Stimulated activated CD8-positive, alpha-beta memory T cell treated with anti-CD3 and anti-CD28 coated beads, Interleukin-15, amount 100 ng/mL, for 48 hours (primary cell): ENCODE data around the gene HCN4.
"Not testable (repeated sequence)": the region's sequence is repeated elsewhere in the genome, so short reads cannot be mapped to it uniquely, and the experiment has no call there.

ENCODE experiments used
- DNase-seq, 2 donors: peaks; one replicate each; pipeline ENCODE4 v3.0.0-alpha.2; 2020; ENCODE audit warnings: low read depth in 2 of 2

The HCN4 gene

DNA sequence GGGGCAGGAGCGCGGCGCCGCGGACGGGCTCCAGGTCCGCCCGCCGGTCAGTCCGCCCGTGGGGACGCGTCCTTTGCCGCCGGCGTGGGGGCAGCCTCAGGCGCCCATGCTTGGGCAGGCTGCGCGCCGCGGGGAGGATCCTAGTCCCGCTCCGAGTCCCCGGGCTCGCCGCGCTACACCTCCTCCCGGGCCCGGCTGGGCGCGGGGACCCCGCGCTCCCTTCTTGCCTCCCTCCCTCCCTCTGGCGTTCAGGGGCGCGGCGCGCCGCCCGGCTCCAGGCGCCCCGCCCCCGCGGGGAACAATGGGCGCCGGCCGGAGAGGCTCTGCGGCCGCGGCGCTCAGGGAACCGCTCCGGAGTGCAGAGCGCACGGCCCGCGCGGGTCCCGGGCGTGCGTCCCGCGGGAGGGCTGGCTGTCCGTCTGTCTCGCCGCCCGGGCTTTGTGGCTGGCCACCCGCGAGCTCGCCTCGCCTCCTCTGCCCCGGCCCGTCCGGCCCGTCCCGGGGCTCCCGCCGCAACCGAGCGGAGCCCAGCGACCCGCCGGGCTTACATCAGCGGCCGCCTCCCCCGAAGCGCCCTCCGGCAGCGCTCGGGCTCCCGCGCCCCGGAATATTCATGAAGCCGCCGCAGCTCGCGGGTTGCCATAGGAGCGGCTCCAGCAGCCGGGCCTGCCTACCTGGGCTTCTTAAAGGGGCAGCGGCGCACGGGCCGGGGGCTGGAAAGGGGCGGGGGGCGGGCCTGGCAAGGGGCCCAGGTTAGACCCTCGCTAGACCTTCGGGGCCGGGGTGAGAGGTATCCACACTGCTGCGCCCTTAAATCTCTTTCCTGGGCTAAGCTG is at the start of gene HCN4:
HCN4 (minus strand) TSS at position 658 of the 836 bp plus-strand sequence. CDS start 688 bp downstream, outside the sequence.
- DNase-seq = no peak

DNA sequence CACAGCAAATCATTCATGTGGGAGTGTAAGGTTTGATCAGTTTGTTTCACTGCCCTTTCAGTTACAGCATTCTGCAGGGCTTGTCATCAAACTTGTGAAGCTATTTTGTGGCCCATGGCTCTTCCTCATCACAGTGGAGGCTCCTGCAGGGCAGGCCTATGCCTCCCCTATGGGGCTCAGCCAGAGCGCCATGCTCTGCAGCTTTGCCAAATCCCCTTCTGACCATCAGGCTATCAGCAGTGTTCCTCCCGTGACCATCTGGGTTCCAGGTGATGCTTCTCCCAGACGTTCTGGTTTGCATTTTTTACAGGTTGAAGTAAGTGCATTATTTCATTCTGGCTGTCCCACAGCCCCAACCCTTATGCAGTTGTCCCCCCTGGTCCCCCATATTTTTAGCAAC is 46.1 kb upstream of the HCN4 start:
- DNase-seq = no peak

GRCh38 chr15:73403171-73403570 is 34.4 kb upstream of the HCN4 start:
- DNase-seq = no peak

- DNase-seq = not testable (repeated sequence)
Observed at GRCh38 chr15:73400222-73400621, 31.5 kb upstream of the HCN4 start.

GRCh38 chr15:73398861-73399260 is 30.1 kb upstream of the HCN4 start:
- DNase-seq = no peak

DNA sequence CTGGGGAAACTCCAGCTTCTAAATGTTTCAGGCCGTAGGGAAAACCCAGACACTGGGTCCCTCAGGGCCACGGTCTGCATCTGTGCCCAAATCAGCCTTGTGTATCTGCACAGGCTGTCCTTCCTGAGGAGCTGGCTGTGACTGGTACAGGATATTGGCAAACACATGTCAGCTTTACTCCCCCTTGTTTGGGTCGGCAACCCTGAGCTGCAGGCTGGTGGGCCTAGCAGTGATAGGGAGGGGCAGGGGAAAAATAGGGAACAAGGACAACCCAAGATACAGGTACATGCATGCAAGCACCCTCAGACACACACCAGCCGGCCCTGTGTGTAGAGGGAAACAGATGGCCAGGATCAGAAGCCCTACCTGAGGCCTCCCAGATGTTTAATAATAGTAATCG is 28.7 kb upstream of the HCN4 start:
- no peak for DNase-seq

DNA sequence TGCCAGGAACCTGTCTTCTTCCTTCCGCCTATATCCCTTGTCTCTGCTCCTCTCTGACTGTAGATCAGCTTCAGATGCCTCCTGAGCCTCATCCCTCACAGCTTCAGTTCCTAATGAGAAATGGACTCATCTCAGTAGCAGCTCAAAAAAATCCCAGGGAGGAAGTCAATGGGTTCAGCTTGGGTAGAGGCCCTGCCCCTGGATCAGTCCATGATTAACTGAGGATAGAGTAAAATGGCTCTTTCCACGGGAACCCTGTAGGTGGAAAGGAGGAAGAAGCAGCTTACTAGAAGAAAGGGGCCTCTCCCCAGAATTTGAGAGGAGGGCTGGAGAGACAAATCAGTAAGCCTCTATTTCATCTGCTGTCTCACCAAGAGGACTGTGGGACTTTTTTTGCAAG is 26.9 kb upstream of the HCN4 start:
- no peak for DNase-seq

DNA sequence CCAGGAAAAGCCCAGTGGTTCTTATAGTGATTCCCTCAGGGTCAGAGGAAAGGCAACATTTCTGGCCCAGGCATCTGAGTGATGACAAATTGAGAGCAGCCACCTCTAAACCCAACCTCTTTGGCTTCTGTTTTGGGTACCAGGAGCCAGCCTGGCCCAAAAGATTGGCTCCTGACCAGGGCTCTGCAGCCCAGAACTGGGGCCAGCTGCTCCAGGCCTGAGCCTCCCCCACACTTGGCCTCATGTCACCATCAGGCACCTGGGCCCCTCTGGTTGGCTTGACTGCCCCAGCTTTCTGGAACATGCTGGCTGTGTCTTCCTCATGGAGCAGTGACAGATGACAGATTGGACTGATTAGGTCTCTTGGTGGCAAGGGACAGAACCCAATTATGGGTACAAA is 26.0 kb upstream of the HCN4 start:
- DNase-seq = no peak

GRCh38 chr15:73393336-73393735 is 24.6 kb upstream of the HCN4 start:
- no peak for DNase-seq

GRCh38 chr15:73392025-73392424 is 23.3 kb upstream of the HCN4 start:
- no peak for DNase-seq

DNA sequence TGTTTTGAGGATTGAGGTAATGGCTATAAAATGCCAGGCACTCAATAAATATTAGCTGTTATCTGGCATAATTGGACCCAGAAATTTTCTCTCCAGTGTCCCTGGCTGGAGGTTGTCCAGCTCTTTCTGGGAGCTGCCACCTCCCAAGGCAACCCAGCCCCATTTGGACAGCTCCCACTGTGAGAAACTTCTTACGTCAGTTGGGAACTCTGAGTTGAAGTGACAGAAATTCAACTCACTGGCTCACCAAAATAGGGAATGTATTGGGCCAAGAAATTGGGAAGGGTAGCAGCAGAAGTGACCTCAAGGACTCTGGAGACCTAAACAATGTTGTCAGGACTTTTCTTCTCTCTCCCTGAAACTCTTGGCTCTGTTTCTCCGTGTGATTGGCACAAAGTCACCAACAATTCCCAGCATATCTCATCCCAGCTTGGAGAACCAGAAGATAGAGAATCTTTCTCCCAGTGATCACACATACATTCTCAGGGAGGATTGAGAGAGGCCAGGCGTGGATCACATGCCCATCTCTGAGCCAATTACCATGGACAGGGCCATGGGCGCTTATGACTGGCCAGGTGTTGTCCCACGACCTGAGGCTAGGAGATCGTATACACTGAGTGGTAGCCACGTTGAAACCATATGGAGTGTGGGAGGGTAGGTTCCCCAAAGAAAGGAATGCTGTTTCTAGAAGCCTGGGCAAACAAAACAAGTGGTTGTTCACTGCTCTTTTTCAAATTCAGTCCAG is 22.5 kb upstream of the HCN4 start:
- DNase-seq = no peak

DNA sequence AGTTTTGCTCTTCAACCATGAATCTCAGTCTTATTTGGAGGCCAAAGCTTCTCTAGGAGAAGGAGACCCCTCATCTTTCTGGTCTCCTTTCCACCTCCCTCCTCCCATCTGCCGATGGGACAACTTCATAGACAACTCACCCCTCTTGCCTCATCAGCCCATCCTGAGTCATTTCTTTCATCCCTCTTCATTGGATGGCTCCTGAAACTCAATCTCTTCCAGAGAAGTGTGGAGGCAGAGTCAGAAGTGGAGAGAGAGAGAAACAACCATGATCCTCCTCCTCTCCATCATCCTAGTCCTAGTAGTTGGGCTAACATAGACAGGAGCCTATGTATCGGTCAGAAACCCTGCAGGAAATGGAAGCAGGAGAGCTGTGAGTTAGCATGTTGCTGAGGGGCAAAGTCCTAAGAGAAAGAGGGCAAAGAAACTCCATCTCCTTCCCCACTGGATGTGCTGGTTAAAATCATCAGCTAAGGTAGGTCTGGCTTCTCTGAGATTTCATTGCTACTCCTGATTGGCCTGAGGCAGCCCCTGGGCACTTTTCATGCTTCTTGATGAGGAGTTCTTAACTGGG is 21.3 kb upstream of the HCN4 start:
- DNase-seq = no peak

DNA sequence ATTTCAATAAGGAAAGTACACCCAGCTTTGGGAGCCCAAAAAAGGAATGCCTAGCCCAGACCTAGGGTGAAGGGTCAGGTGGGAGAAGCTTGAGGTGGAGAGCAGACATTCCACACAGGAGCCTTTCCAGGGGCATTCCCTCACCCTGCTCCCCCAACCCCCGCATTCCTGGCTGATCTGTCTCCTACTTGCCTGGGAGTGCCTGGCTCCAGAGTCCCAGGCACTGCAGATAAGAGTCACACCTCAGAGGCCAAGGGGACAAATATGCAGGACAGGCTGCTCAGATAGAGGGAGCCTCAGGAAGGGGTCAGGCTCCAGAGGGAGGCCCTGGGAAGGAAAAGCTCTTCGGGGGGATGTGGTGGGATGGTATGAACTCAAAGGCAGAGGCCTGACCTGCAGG is 20.8 kb upstream of the HCN4 start:
- no peak for DNase-seq

DNA sequence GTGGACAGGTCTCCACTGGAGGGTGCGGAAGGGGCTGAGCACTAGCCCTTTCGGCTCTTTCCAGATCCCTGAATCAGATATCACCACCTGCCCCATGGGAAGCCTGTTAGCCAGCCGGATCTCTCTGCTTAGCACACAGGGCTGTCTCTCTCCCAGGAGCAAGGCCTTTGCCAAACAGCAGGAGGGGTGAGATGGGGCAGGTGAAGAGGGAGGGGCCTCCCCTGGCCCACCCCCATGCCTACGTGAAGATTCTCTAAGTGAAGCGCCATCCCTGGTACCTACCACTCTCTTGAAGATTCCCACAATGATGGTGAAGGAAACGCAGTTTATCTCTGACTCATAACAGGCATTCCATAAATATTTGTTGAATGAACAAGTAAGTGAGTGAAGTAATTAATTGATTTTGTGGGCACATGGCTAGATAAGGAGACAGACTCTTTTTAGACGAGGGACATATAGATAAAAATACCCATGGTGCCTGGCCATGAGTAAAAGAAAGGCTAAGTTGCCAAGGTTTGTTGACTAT is 19.6 kb upstream of the HCN4 start:
- DNase-seq = no peak

GRCh38 chr15:73387507-73388255 is 18.9 kb upstream of the HCN4 start:
- no peak for DNase-seq

DNA sequence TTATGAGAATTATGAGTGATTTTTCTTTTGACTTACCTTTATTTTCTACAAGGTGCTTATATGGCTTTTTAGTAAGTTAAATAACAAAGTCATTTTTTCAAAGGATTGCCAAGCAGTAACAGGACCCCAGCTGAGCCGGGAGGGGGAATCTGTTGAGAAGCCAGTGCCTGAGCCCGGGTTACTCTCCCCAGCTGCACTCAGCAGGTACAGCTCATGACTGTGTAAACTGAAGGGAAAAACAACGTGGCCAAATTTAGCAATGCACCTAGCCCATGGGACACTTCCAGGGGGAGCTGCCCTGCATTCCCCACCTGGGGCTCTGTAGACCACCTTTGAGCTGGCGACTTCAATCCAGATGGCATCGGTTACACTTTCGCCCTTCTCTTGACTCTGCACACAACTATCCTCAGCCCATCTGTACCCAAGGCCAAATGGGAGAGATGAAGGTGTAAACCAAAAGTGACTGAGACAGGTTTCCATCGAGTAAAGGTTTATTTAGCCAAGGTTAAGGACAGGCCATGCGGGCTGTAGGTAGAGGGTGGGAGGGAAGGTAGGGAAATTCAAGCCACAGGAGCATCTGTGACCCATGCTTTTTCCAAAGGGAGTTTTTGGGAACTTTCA is 18.2 kb upstream of the HCN4 start:
- no peak for DNase-seq

- DNase-seq = no peak
Observed at GRCh38 chr15:73386238-73386637, 17.5 kb upstream of the HCN4 start.

- no peak for DNase-seq
Observed at GRCh38 chr15:73385205-73385604, 16.4 kb upstream of the HCN4 start.

GRCh38 chr15:73383310-73384189 is 14.8 kb upstream of the HCN4 start:
- no peak for DNase-seq

- DNase-seq = no peak
Observed at GRCh38 chr15:73382115-73382514, 13.4 kb upstream of the HCN4 start.
